HepG2 (cell line): ENCODE measurements around the gene GLDC. TPM values are rescaled to one million over a fixed set of nuclear protein-coding genes. Genes with fewer than 3 reads are reported as not detected.

Experiments used
- ELK4 ChIP-seq: sonication (generic); formaldehyde crosslinking; IDR thresholded peaks from 2 replicates; pipeline ENCODE4 v1.9.0; 2021; ENCODE audit warnings: missing genetic modification reagents, borderline replicate concordance
- ETS1 ChIP-seq: sonication (generic); formaldehyde crosslinking; IDR thresholded peaks from 2 replicates; pipeline ENCODE4 v1.4.0; 2020; ENCODE audit warnings: missing genetic modification reagents
- ETV5 ChIP-seq: IDR thresholded peaks from 2 replicates; pipeline ENCODE4 v1.6.1; 2018; ENCODE audit warnings: missing biosample characterization, missing genetic modification reagents, inconsistent platforms, borderline replicate concordance
- GATA4 ChIP-seq: sonication (generic); IDR thresholded peaks from 2 replicates; pipeline ENCODE4 v1.6.1; 2016; ENCODE audit warnings: antibody characterized with exemption, low read depth, borderline replicate concordance
- KAT2B ChIP-seq: fragments of 150-350 bp; IDR thresholded peaks from 2 replicates; pipeline ENCODE4 v1.6.1; 2014; ENCODE audit warnings: low read depth, low read length, borderline replicate concordance
- NAIF1 ChIP-seq: sonication (generic); formaldehyde crosslinking; IDR thresholded peaks from 2 replicates; pipeline ENCODE4 v1.5.0; 2020; ENCODE audit warnings: mild to moderate bottlenecking, missing genetic modification reagents, borderline replicate concordance
- RCOR2 ChIP-seq: IDR thresholded peaks from 2 replicates; pipeline ENCODE4 v1.6.1; 2016; ENCODE audit warnings: missing biosample characterization, missing genetic modification reagents
- THAP8 ChIP-seq: sonication (generic); formaldehyde crosslinking; IDR thresholded peaks from 2 replicates; pipeline ENCODE4 v1.5.1; 2020; ENCODE audit warnings: missing genetic modification reagents, mild to moderate bottlenecking, borderline replicate concordance
- TRIM22 ChIP-seq: fragments of 450-650 bp; IDR thresholded peaks from 2 replicates; pipeline ENCODE4 v1.6.1; 2017
- ZBTB1 ChIP-seq: sonication (generic); formaldehyde crosslinking; IDR thresholded peaks from 2 replicates; pipeline ENCODE4 v1.4.0; 2020; ENCODE audit warnings: missing genetic modification reagents, borderline replicate concordance
- ZBTB21 ChIP-seq: sonication (generic); formaldehyde crosslinking; IDR thresholded peaks from 2 replicates; pipeline ENCODE4 v1.4.0; 2020; ENCODE audit warnings: missing genetic modification reagents
- ZNF605 ChIP-seq: sonication (generic); formaldehyde crosslinking; IDR thresholded peaks from 2 replicates; pipeline ENCODE4 v1.8.0; 2022; ENCODE audit warnings: mild to moderate bottlenecking, missing genetic modification reagents
- ZNF709 ChIP-seq: sonication (generic); formaldehyde crosslinking; IDR thresholded peaks from 2 replicates; pipeline ENCODE4 v1.5.0; 2020; ENCODE audit warnings: mild to moderate bottlenecking, missing genetic modification reagents
- polyA plus RNA-seq, 8 experiments: library from polyadenylated mRNA; depleted of rRNA in 3 of 8; stranded (reverse) in 7 of 8; unstranded in 1 of 8; fragments of >200 nt; fragmentation: Illumina TruSeq in 4 of 8; extraction: Trizol in 4 of 8; gene quantifications; 2 replicates each; pipeline versions ENCODE4 v1.2.1 to v1.2.3, GENCODE V29; 2011 to 2016; ENCODE audit warnings: low read depth in 4 of 8, missing spikeins in 1 of 8, mixed read lengths in 1 of 8; ENCODE audit not compliant: insufficient read depth in 1 of 8
- total RNA-seq, 5 experiments: library from RNA; depleted of rRNA; stranded (reverse); fragments of >200 nt; fragmentation: Illumina TruSeq; extraction: Trizol; gene quantifications; 2 replicates each; pipeline ENCODE4 v1.2.3, GENCODE V29; 2016; ENCODE audit warnings: low read depth in 1 of 5
- TF ChIP-seq, protein P1 (sequence below): sonication (generic); formaldehyde crosslinking; IDR thresholded peaks from 2 replicates; pipeline ENCODE4 v1.9.0; 2021; ENCODE audit warnings: mild to moderate bottlenecking, missing genetic modification reagents
- TF ChIP-seq, protein P2 (sequence below): IDR thresholded peaks from 2 replicates; pipeline ENCODE4 v1.6.1; 2016; ENCODE audit warnings: mild to moderate bottlenecking

GLDC gene
- total and polyA plus RNA-seq, 2 of the 13 experiments (the other 11 are each of a cell fraction or from before 2014, with no cell fraction given) = 59.3 to 115 TPM

- TF ChIP-seq, protein P1, sequence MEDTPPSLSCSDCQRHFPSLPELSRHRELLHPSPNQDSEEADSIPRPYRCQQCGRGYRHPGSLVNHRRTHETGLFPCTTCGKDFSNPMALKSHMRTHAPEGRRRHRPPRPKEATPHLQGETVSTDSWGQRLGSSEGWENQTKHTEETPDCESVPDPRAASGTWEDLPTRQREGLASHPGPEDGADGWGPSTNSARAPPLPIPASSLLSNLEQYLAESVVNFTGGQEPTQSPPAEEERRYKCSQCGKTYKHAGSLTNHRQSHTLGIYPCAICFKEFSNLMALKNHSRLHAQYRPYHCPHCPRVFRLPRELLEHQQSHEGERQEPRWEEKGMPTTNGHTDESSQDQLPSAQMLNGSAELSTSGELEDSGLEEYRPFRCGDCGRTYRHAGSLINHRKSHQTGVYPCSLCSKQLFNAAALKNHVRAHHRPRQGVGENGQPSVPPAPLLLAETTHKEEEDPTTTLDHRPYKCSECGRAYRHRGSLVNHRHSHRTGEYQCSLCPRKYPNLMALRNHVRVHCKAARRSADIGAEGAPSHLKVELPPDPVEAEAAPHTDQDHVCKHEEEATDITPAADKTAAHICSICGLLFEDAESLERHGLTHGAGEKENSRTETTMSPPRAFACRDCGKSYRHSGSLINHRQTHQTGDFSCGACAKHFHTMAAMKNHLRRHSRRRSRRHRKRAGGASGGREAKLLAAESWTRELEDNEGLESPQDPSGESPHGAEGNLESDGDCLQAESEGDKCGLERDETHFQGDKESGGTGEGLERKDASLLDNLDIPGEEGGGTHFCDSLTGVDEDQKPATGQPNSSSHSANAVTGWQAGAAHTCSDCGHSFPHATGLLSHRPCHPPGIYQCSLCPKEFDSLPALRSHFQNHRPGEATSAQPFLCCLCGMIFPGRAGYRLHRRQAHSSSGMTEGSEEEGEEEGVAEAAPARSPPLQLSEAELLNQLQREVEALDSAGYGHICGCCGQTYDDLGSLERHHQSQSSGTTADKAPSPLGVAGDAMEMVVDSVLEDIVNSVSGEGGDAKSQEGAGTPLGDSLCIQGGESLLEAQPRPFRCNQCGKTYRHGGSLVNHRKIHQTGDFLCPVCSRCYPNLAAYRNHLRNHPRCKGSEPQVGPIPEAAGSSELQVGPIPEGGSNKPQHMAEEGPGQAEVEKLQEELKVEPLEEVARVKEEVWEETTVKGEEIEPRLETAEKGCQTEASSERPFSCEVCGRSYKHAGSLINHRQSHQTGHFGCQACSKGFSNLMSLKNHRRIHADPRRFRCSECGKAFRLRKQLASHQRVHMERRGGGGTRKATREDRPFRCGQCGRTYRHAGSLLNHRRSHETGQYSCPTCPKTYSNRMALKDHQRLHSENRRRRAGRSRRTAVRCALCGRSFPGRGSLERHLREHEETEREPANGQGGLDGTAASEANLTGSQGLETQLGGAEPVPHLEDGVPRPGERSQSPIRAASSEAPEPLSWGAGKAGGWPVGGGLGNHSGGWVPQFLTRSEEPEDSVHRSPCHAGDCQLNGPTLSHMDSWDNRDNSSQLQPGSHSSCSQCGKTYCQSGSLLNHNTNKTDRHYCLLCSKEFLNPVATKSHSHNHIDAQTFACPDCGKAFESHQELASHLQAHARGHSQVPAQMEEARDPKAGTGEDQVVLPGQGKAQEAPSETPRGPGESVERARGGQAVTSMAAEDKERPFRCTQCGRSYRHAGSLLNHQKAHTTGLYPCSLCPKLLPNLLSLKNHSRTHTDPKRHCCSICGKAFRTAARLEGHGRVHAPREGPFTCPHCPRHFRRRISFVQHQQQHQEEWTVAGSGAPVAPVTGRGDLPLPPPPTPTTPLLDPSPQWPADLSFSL = no peak
- TF ChIP-seq ZNF709 (CRISPR knock-in tag) = no peak
- no peak for TF ChIP-seq ZBTB21 (CRISPR knock-in tag)
- peak; percentile 45; the same call in 1 of the 2 replicates for TF ChIP-seq ETV5 (CRISPR knock-in tag)
- 0 out of 2 replicates have a peak, but pooled peaks have one; percentile 65 for TF ChIP-seq ETS1 (CRISPR knock-in tag)
- TF ChIP-seq ELK4 (CRISPR knock-in tag) = no peak
- TF ChIP-seq KAT2B = no peak
- no peak for TF ChIP-seq ZBTB1 (CRISPR knock-in tag)
- TF ChIP-seq TRIM22 = no peak
- TF ChIP-seq, protein P2, sequence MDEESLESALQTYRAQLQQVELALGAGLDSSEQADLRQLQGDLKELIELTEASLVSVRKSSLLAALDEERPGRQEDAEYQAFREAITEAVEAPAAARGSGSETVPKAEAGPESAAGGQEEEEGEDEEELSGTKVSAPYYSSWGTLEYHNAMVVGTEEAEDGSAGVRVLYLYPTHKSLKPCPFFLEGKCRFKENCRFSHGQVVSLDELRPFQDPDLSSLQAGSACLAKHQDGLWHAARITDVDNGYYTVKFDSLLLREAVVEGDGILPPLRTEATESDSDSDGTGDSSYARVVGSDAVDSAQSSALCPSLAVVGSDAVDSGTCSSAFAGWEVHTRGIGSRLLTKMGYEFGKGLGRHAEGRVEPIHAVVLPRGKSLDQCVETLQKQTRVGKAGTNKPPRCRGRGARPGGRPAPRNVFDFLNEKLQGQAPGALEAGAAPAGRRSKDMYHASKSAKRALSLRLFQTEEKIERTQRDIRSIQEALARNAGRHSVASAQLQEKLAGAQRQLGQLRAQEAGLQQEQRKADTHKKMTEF (CRISPR knock-in tag) = peak; percentile 62
- peak; percentile 74 for TF ChIP-seq ZNF605 (CRISPR knock-in tag)
- TF ChIP-seq THAP8 (CRISPR knock-in tag) = peak; percentile 65; the same call in 1 of the 2 replicates
- TF ChIP-seq RCOR2 (CRISPR knock-in tag) = 0 out of 2 replicates have a peak, but pooled peaks have one; percentile 19
- TF ChIP-seq NAIF1 = peak; percentile 79; the same call in 1 of the 2 replicates
- TF ChIP-seq GATA4 = no peak; the same call in 1 of the 2 replicates
Measured at GRCh38 chr9:6645355-6646292, at the start of gene GLDC (continued).
